Fibroblast of lung (primary cell): Measurements from ENCODE around the gene LSM8.

Source experiments
- EZH2 ChIP-seq: IDR thresholded peaks from 2 replicates; pipeline ENCODE4 v1.5.1; 2012; ENCODE audit warnings: low read length, control low read depth, mild to moderate bottlenecking; ENCODE audit errors: missing control alignments
- TF ChIP-seq, protein P1 (sequence below), 2 donors: IDR thresholded peaks in 1 of 2; conservative IDR thresholded peaks in 1 of 2; 1 replicate in 1 of 2; 2 replicates in 1 of 2; pipeline ENCODE4 v1.5.1; 2011 to 2012; ENCODE audit warnings: low read length in 2 of 2, control low read depth in 1 of 2, inconsistent platforms in 1 of 2, low read depth in 1 of 2, mild to moderate bottlenecking in 1 of 2

DNA sequence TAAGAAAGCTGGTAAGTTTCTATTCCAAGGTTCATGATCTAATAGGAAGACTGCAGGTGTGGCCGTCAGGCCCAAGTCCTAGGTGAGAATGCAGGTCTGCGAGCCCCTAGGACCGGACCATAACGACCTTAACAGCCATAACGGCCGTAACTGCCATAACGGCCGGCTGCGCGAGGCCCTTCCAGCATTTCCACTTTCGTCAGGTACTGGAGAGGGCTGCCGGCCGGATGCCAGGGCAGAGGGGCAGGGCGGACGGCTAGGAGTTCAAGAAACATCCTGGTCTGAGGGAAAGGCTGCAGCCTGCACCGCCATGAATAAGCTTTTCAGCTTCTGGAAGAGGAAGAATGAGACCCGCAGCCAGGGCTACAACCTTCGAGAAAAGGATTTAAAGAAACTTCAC lies 40.6 kb downstream of the LSM8 start, which contains the start of gene ANKRD7:
- TF ChIP-seq, protein P1, sequence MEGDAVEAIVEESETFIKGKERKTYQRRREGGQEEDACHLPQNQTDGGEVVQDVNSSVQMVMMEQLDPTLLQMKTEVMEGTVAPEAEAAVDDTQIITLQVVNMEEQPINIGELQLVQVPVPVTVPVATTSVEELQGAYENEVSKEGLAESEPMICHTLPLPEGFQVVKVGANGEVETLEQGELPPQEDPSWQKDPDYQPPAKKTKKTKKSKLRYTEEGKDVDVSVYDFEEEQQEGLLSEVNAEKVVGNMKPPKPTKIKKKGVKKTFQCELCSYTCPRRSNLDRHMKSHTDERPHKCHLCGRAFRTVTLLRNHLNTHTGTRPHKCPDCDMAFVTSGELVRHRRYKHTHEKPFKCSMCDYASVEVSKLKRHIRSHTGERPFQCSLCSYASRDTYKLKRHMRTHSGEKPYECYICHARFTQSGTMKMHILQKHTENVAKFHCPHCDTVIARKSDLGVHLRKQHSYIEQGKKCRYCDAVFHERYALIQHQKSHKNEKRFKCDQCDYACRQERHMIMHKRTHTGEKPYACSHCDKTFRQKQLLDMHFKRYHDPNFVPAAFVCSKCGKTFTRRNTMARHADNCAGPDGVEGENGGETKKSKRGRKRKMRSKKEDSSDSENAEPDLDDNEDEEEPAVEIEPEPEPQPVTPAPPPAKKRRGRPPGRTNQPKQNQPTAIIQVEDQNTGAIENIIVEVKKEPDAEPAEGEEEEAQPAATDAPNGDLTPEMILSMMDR (conservative IDR thresholded peaks at IDR 0.05 in 1 of 2, IDR thresholded peaks at IDR 0.05 in 1 of 2; ENCODE audit: low read depth in 1 of 2, low read length in 2 of 2): no peak
- no peak for TF ChIP-seq EZH2
